ENCODE results near the gene CCNB2.
"Not testable (repeated sequence)": the region's sequence is repeated elsewhere in the genome, so short reads cannot be mapped to it uniquely, and the experiment has no call there.

Gene CCNB2

GRCh38 chr15:59115047-59115446 is 10.1 kb downstream of the CCNB2 start:
- no peak for TF ChIP-seq CTCF (IDR thresholded peaks at IDR 0.05; ENCODE audit: low read depth, low read length, missing control alignments)
- no peak overlapping the region for H3K4me3 ChIP-seq (ENCODE audit: low read depth, low read length)

GRCh38 chr15:59116141-59116540 is 11.2 kb downstream of the CCNB2 start:
- DNase-seq (ENCODE audit: low read depth): no peak
- H3K4me3 ChIP-seq (ENCODE audit: low read depth, low read length): no peak overlapping the region
- TF ChIP-seq CTCF (IDR thresholded peaks at IDR 0.05; ENCODE audit: low read depth, low read length, missing control alignments): no peak

More at GRCh38 chr15:59115047-59115446, 10.1 kb downstream of the CCNB2 start:
- DNase-seq (ENCODE audit: low read depth): no peak

GRCh38 chr15:59116771-59117170 is 11.8 kb downstream of the CCNB2 start:
- TF ChIP-seq CTCF (IDR thresholded peaks at IDR 0.05; ENCODE audit: low read depth, low read length, missing control alignments): no peak
- no peak overlapping the region for H3K4me3 ChIP-seq (ENCODE audit: low read depth, low read length)
- DNase-seq (ENCODE audit: low read depth): no peak

- TF ChIP-seq CTCF (IDR thresholded peaks at IDR 0.05; ENCODE audit: low read depth, low read length, missing control alignments): no peak
- no peak for DNase-seq (ENCODE audit: low read depth)
- no peak overlapping the region for H3K4me3 ChIP-seq (ENCODE audit: low read depth, low read length)
These were observed 14.7 kb downstream of the CCNB2 start for GRCh38 chr15:59119625-59120024.

- no peak for TF ChIP-seq CTCF (IDR thresholded peaks at IDR 0.05; ENCODE audit: low read depth, low read length, missing control alignments)
- DNase-seq (ENCODE audit: low read depth): no peak
These were observed 16.0 kb downstream of the CCNB2 start for GRCh38 chr15:59120937-59121336.

GRCh38 chr15:59124261-59124660 is 19.3 kb downstream of the CCNB2 start:
- no peak overlapping the region for H3K4me3 ChIP-seq (ENCODE audit: low read depth, low read length)
- no peak for TF ChIP-seq CTCF (IDR thresholded peaks at IDR 0.05; ENCODE audit: low read depth, low read length, missing control alignments)
- DNase-seq (ENCODE audit: low read depth): no peak

More at GRCh38 chr15:59120937-59121336, 16.0 kb downstream of the CCNB2 start:
- H3K4me3 ChIP-seq (ENCODE audit: low read depth, low read length): no peak overlapping the region

- DNase-seq (ENCODE audit: low read depth); H3K4me3 ChIP-seq (ENCODE audit: low read depth, low read length): not testable (repeated sequence)
These were observed 20.7 kb downstream of the CCNB2 start for GRCh38 chr15:59125683-59126082.

GRCh38 chr15:59127255-59127654 is 22.3 kb downstream of the CCNB2 start:
- DNase-seq (ENCODE audit: low read depth); H3K4me3 ChIP-seq (ENCODE audit: low read depth, low read length): not testable (repeated sequence)
